ENCODE data around the gene VPS51.
A peak's percentile ranks its signal among the peaks of the same experiment; 100 is the strongest.
"Not testable (repeated sequence)": the region's sequence is repeated elsewhere in the genome, so short reads cannot be mapped to it uniquely, and the experiment has no call there.

VPS51 gene

GRCh38 chr11:65117206-65118096 is 21.4 kb downstream of the VPS51 start, which contains the start of gene ZNHIT2:
Gene ZNHIT2 (minus strand): TSS chr11:65117701. CDS start chr11:65117653, 48 bp downstream.
- peak within 1 kb of the TSS; percentile 96 for H3K27ac Mint-ChIP-seq
- peaks cover 66% of the 10 kb centered on the region for H3K4me1 Mint-ChIP-seq (ENCODE audit: low read depth)
- peak within 1 kb of the TSS; percentile 91 for H3K4me3 Mint-ChIP-seq
- no peaks in the 10 kb centered on the region for H3K27me3 Mint-ChIP-seq
- H3K9me3 Mint-ChIP-seq (ENCODE audit: low read depth) = no peaks in the 10 kb centered on the region
- H3K36me3 Mint-ChIP-seq = peaks cover 16% of the 10 kb centered on the region

GRCh38 chr11:65118097-65118837 is 22.3 kb downstream of the VPS51 start:
- peak overlapping the region; percentile 92 for H3K27ac Mint-ChIP-seq
- H3K36me3 Mint-ChIP-seq = peaks cover 16% of the 10 kb centered on the region
- no peaks in the 10 kb centered on the region for H3K27me3 Mint-ChIP-seq
- H3K9me3 Mint-ChIP-seq (ENCODE audit: low read depth) = no peaks in the 10 kb centered on the region
- H3K4me1 Mint-ChIP-seq (ENCODE audit: low read depth) = peaks cover 66% of the 10 kb centered on the region
- peak overlapping the region; percentile 91 for H3K4me3 Mint-ChIP-seq

GRCh38 chr11:65118891-65119669 is 23.1 kb downstream of the VPS51 start:
- peak overlapping the region; percentile 100 for H3K4me3 Mint-ChIP-seq
- H3K27me3 Mint-ChIP-seq; H3K9me3 Mint-ChIP-seq (ENCODE audit: low read depth): not testable (repeated sequence)
- H3K36me3 Mint-ChIP-seq = peaks cover 16% of the 10 kb centered on the region
- peaks cover 63% of the 10 kb centered on the region for H3K4me1 Mint-ChIP-seq (ENCODE audit: low read depth)
- H3K27ac Mint-ChIP-seq = peak overlapping the region; percentile 87

- no peaks in the 10 kb centered on the region for H3K9me3 Mint-ChIP-seq (ENCODE audit: low read depth)
- H3K36me3 Mint-ChIP-seq = peaks cover 16% of the 10 kb centered on the region
- peak overlapping the region; percentile 68 for H3K27ac Mint-ChIP-seq
- H3K27me3 Mint-ChIP-seq = no peaks in the 10 kb centered on the region
- peak overlapping the region; percentile 100 for H3K4me3 Mint-ChIP-seq
- H3K4me1 Mint-ChIP-seq (ENCODE audit: low read depth) = peaks cover 64% of the 10 kb centered on the region
Measured at GRCh38 chr11:65119670-65119995, 23.6 kb downstream of the VPS51 start.

- H3K9me3 Mint-ChIP-seq (ENCODE audit: low read depth) = no peaks in the 10 kb centered on the region
- peaks cover 55% of the 10 kb centered on the region for H3K4me1 Mint-ChIP-seq (ENCODE audit: low read depth)
- H3K27ac Mint-ChIP-seq = peak overlapping the region; percentile 100
- H3K4me3 Mint-ChIP-seq = peak overlapping the region; percentile 100
- H3K36me3 Mint-ChIP-seq = peaks cover 16% of the 10 kb centered on the region
- H3K27me3 Mint-ChIP-seq = no peaks in the 10 kb centered on the region
Measured at GRCh38 chr11:65120831-65121230, 24.8 kb downstream of the VPS51 start.

GRCh38 chr11:65121447-65121864 is 25.4 kb downstream of the VPS51 start:
- H3K27me3 Mint-ChIP-seq = no peaks in the 10 kb centered on the region
- peak overlapping the region; percentile 100 for H3K27ac Mint-ChIP-seq
- H3K4me3 Mint-ChIP-seq = peak overlapping the region; percentile 100
- H3K4me1 Mint-ChIP-seq (ENCODE audit: low read depth) = peaks cover 50% of the 10 kb centered on the region
- no peaks in the 10 kb centered on the region for H3K9me3 Mint-ChIP-seq (ENCODE audit: low read depth)
- peaks cover 16% of the 10 kb centered on the region for H3K36me3 Mint-ChIP-seq

- Mint-ChIP-seq H3K9me3 (ENCODE audit: low read depth) (no peaks in the 10 kb centered on the region), H3K36me3 (peaks cover 16% of the 10 kb centered on the region), H3K4me1 (ENCODE audit: low read depth) (peaks cover 48% of the 10 kb centered on the region)
Measured at GRCh38 chr11:65121865-65122696, 26.1 kb downstream of the VPS51 start, which contains the start of the genes FAU and MRPL49. Gene FAU (minus strand): TSS chr11:65122134. CDS start chr11:65121813, 321 bp downstream. Gene MRPL49 (plus strand): TSS chr11:65122321. CDS start chr11:65122347, 26 bp downstream.

GRCh38 chr11:65124480-65125196 is 28.6 kb downstream of the VPS51 start:
- peak overlapping the region; percentile 61 for H3K4me3 Mint-ChIP-seq
- peaks cover 11% of the 10 kb centered on the region for H3K36me3 Mint-ChIP-seq
- peak overlapping the region; percentile 38 for H3K27ac Mint-ChIP-seq
- peaks cover 34% of the 10 kb centered on the region for H3K4me1 Mint-ChIP-seq (ENCODE audit: low read depth)
- no peaks in the 10 kb centered on the region for H3K27me3 Mint-ChIP-seq
- no peaks in the 10 kb centered on the region for H3K9me3 Mint-ChIP-seq (ENCODE audit: low read depth)

More at GRCh38 chr11:65121865-65122696, 26.1 kb downstream of the VPS51 start, which contains the start of the genes FAU and MRPL49:
- no peaks in the 10 kb centered on the region for H3K27me3 Mint-ChIP-seq
- peak within 1 kb of the TSS; percentile 100 for H3K27ac Mint-ChIP-seq
- peak within 1 kb of the TSS; percentile 100 for H3K4me3 Mint-ChIP-seq

GRCh38 chr11:65125197-65126056 is 29.4 kb downstream of the VPS51 start:
- Mint-ChIP-seq H3K27me3 (no peaks in the 10 kb centered on the region), H3K9me3 (ENCODE audit: low read depth) (no peaks in the 10 kb centered on the region), H3K4me3 (no peak overlapping the region), H3K4me1 (ENCODE audit: low read depth) (peaks cover 27% of the 10 kb centered on the region), H3K36me3 (peaks cover 8% of the 10 kb centered on the region), H3K27ac (no peak overlapping the region)

GRCh38 chr11:65126624-65127274 is 30.7 kb downstream of the VPS51 start:
- Mint-ChIP-seq H3K36me3 (peaks cover 3% of the 10 kb centered on the region), H3K27ac (no peak overlapping the region)

GRCh38 chr11:65127473-65128181 is 31.6 kb downstream of the VPS51 start:
- H3K9me3 Mint-ChIP-seq (ENCODE audit: low read depth) = no peaks in the 10 kb centered on the region
- H3K4me1 Mint-ChIP-seq (ENCODE audit: low read depth) = peaks cover 18% of the 10 kb centered on the region
- H3K27me3 Mint-ChIP-seq = no peaks in the 10 kb centered on the region
- no peaks in the 10 kb centered on the region for H3K36me3 Mint-ChIP-seq
- H3K4me3 Mint-ChIP-seq = no peak overlapping the region
- no peak overlapping the region for H3K27ac Mint-ChIP-seq

More at GRCh38 chr11:65126624-65127274, 30.7 kb downstream of the VPS51 start:
- peaks cover 21% of the 10 kb centered on the region for H3K4me1 Mint-ChIP-seq (ENCODE audit: low read depth)
- no peaks in the 10 kb centered on the region for H3K27me3 Mint-ChIP-seq
- no peak overlapping the region for H3K4me3 Mint-ChIP-seq
- H3K9me3 Mint-ChIP-seq (ENCODE audit: low read depth) = no peaks in the 10 kb centered on the region

Data from activated naive CD8-positive, alpha-beta T cell (primary cell).